GM21423 (cell line): ENCODE measurements around the gene SLC51B.
"Not testable (repeated sequence)": the region's sequence is repeated elsewhere in the genome, so short reads cannot be mapped to it uniquely, and the experiment has no call there.

Source experiments
- ATAC-seq: cut with Tn5 transposase; IDR thresholded peaks from one replicate; pipeline ENCODE4 v1.9.1; 2021; ENCODE audit warnings: mild to moderate bottlenecking, moderate library complexity; ENCODE audit not compliant: unreplicated experiment

SLC51B gene

DNA sequence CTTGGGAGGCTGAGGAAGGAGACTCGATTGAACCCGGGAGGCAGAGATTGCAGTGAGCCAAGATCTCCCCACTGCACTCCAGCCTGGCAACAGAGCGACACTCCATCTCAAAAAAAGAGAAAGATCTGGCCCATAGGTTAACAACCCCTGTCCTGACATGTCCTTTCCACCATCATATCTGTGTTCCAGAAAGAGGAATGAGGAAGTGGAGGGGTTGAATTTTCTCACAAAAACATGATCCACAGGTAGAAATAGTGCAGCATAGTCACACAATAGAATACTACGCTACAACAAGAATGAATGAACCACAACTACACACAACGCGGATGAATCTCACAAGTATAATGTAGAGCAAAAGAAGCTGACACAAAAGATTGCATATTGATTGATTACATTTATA, 4.7 kb upstream of the SLC51B start:
- ATAC-seq, result no peak

DNA sequence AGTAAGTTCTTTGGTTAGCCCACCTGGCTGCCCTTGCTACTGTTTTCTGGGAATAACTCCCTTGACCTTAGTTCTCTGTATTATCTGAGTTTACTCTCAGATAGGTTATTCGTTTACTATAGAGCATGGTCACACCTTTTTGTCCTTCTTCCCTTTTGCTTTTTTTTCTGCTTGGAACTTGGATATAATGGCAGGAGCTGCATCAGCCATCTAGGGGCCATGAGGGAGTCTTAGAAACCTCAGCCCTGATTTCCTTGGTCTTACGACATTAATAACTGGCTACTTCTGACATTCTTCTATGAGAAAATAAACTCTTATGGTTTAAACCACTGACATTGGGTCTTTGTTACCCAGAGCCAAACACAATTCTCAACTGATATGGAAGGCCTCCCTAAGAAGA, 3.4 kb upstream of the SLC51B start:
- ATAC-seq, result no peak

DNA sequence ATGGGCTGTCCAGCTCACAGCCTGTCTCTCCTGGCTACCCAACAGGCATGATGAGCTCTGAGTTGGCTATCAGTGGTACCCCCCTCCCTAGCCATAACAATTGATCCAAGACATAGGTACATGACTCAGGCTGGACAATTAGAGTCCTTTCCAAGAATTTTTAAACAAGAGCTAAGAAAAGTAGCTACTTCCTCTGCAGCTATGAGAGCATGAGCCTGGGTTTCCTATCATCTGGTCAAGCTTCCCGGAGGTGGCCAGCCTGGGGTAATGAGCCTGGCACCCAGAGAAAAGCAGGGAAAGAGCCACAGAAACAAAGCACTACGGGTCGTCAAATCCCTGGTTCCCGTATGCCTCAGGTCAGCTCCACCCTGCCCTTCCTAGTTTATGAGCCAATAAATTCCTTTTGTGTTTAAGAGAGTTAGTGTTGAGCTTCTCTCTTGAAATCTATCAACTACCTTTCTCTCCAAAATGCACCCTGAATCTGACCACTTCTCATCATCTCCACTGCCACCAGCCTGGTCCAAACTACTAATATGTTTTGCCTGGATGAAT, 2.3 kb upstream of the SLC51B start:
- no peak for ATAC-seq

DNA sequence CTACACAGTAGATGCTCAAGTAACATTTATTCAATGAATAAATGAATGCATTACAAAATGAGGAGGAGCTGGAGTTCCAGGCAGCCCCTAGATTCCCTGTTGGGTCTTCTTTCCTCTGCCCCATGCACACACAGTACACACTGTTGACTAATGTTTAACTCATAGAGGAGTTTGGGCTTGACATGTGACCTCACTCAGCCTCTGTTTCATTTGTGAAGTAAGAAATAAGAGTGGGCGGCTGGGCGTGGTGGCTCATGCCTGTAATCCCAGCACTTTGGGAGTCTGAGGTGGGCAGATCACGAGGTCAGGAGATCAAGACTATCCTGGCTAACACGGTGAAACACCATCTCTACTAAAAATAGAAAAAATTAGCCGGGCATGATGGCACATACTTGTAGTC, 969 bp upstream of the SLC51B start:
- ATAC-seq, result not testable (repeated sequence)

DNA sequence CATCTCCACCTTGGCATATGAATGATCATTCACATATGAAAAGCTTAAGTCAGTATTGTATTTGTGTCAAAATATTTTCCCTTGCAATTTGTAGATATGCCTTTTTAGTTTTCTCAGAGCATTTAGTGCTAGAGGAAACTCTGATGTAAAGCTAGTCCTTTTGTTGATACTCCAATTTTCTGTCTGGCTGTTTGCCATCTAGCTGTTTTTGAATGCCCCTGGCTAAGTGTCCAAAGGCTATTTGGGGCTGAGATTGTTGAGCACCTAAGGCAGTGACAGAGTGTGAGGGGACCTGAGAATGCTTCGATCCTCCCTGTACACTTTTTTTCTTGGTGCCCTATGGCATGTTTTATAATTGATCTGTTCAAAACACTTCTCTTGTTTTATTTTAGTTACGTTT, 3.1 kb downstream of the SLC51B start:
- no peak for ATAC-seq

DNA sequence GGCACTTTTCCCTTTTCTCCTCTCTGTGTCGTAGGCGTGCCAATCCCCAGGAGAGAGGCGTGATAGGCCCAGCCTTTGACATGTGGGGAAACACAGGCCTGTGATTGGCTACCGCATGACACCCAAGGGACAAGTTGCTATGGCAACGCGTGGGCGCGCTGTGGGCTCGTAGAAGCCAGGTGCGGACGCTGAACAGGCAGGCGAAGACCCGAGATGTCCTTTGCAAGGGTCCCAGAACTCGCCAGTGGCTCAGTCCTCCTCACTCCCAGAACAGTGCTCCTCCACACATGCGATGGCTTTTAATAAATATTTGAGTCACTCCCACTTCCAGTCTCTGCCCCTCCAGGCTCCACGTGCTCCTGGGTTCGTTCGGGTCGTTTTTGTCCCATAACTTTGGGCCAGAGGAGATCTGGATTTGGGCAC, 4.2 kb downstream of the SLC51B start:
- peak; percentile 81 for ATAC-seq

DNA sequence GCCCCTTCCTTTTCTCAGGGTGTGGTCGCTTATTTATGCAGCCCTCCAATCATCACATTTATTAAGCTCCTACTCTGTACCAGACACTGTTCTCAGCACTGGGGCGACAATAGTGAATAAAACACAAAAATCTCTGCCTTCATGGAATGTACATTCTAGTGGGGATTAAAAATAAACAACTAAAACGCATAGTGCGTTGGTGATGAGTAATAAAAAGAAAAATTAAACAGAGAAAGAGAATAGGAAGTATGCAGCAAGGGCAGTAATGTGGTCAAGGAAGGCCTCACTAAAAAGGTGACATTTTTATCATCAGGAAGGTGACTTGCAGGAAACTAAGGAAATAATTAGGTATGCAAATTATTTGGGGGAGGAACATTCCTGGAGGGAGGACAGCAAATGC, 5.1 kb downstream of the SLC51B start:
- ATAC-seq, result no peak

DNA sequence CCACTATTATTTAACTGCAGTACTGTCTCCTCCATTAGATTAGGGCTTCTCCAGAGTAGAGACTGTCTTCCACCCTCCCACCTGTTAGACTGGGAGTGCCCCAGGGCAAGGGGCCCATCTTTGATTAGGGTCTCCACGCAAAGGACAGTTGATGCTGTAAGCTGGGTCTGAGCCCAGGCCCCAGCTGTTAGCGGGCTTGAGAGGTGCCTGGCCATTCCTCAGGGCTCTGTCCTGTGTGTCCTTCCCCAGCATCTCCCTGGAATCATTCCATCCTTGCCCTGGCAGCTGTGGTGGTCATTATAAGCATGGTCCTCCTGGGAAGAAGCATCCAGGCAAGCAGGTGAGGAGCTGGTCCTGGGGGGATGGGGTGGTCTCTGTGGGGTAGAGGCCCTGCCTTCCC, 6.1 kb downstream of the SLC51B start:
- ATAC-seq, result no peak

DNA sequence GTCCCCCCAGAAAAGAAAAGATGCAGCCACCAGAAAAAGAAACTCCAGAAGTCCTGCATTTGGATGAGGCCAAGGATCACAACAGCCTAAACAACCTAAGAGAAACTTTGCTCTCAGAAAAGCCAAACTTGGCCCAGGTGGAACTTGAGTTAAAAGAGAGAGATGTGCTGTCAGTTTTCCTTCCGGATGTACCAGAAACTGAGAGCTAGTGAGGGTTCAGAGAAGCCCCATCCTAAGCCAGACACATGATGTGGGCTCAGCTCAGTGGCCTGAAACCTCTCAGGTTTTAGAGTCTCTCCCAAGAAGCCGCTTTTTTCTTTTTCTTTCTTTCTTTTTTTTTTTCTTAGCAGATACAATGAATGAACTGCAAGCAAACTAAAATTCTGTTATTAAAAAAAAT, 7.8 kb downstream of the SLC51B start:
- ATAC-seq, result no peak

DNA sequence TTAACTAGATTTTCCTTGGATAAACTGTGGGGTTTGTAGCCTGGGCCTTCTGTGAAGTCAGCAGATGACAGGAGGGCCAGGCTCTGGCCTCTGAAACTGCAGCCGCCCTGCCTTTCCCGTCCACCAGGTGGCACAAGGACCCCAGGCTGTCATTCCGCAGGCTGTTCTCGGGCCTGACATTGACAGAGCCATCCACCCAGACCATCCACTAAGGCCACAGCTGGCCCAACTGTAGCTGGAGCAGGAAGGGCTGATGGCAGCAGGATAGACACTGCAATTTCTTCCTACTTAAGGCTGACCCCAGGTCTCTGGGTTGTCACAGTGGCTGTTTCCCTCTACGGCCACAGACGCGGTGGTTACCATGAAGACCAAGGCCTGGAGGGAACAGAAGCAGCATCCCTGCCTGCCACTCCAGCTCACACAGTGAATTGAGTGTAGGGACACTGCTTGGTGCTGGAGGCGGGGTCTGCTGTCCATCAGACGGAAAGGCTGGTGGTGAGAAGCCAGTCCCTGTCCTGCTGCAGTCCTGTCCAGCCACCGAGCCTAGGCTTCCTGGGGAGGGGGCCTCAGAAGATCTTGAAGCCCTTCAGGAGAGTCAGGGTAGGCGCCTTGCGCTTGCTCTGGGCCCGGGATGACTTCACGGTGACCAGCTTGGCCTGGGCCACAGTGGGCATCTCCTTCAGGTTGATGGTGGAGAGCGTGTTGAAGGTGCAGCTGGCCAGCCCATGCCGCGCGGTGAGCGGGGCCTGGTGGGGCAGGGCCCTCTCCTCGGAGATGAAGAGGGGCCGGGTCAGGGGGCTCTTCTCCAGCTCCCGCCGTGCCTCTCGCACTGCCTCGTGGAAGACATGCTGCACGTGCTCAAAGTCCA, 9.4 kb downstream of the SLC51B start:
- no peak for ATAC-seq

DNA sequence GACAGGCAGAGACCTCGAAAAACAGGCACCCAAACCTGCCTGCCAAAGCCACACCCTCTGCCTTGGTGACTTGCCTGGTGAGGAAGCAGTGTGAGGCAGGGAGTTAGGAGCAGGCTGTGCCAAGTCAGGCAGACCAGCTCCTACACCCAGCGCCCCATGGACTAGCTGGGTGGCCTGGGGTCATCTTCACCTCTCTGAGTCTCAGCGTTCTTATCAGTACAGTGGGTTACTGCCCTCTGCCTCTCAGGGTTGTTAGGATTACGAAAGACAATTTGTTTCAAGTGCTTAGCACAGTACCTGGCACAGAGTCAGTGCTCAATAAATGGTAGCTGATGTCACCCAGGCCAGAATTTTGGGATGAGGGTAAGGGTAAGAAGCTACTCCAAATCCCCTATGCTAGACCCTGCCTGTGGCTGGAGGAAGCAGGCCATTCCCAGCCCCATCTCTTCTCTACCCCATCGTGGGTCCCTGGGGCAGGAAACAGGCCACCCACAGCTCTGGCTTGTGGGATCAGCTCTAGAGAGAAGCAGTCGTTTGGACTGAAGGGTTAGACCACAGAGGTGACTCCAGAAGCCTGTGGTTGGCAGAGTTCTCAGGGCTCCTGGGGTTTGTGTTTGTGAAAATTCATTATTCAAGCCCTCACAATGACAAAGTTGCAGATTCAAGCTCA, 10.1 kb downstream of the SLC51B start:
- ATAC-seq, result no peak

DNA sequence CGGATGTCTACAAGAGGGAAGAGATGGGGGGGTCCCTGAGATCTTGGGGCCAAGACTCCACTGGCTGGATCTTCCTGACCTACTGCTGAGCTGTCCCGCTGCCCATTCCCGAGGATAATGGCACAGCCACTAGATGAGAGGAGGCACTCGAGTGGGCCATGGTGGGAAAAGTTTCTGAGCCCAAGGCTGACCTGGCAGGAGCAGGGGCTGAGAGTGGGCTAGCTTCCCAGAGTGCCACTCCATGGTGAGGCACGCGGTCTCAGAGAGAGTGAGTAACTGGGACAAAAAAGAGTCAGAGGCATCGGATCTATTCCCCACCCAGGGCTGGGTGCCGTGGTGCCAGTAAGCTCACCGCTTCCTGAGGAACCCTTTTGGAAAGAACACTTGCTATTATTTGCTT, 10.9 kb downstream of the SLC51B start:
- ATAC-seq, result no peak

DNA sequence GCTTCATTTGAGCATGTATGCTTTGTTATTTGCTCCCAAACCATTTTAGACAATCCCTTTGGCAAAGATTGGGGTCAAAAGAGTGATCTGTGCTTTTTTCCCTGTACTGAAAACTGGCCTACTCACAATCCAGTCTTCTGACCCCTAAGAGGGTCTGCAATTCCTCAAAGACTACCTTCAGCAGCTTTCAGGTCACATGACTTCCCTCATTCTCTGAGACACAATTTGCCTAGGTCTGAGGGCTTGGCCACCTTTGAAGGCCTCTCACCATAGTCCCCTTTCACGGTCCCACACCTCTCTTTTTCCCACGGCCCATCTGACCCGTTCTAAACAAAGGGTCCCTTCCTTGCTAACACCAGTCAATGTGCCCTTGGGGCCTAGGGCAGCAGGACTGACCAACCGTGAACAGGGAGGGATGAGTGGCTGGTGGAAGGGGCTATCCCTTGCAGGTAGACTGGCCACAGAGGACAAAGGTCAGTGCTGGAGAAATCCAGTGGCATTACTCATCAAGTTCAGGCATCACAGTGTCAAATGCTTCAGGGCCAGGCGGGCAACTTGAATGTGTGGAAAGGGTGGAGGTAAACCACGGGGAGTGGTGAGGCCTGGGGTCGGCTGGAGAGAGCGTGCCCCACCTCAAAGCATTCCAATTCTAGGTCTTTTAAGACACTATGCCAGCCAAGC, 11.8 kb downstream of the SLC51B start:
- ATAC-seq, result no peak

DNA sequence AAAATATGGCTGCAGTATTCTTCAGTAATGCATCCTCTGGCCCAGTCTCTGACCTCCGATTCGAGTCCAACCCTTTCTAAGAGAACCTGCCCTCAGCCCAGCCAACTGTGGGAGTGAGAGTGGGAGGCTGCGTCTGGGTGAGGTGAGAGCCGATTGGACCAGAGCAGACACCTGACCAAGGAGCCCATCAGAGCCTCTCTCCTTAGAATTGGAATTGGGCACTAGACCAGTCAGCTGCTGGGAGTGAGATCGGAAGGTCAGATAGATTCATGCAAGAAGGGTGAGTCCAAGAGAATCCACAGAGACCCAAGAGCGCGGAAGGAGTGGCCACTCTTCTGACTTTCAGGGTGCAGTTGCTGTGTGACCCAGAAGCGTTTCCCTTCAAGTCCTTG, 12.4 kb downstream of the SLC51B start:
- no peak for ATAC-seq

DNA sequence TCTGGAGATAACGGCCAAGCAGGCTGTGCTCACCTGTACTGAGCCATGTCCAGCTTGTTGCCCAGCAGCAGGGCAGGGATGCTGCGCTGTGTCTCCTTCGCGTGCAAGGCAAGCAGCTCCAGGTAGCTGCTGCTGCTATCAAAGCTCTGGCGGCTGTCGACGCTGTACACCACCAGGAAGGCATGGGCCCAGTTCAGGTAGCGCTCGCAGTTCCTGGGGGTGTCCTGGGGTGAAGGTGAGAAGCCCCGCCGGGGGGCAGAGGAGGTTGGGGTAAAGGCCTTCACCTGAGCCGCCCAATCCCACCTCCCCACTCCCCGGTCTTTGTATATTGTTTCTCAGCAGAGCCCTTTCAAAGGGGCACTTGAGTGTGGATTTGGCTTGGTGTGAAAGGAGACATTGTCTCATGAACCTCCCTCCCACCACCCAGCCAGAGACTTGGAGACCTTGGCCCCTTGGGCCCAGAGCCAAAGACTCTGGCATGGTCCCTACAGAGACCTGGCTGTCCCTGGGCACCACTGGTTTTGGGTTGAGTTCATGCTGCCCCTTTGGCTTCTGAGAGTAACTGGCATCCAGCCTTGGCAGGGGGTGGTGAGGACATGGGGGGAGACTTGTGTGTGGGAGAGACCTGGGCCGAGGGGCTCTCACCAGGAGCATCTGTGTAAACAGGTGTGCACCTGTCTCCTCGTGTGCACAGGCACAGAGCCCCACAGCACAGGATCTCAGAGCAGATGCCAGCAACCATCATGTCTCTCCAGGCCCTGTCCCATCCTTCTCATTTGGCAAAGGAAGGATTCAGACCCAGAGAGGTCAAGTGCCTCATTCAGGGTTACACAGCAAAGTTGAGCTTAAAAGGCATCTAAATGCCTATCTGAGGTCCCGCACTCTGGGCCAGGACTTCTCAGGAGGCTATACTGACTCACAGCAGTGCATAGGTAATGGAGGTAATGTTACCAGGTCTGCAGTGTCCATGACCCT, 13.5 kb downstream of the SLC51B start:
- ATAC-seq, result no peak

DNA sequence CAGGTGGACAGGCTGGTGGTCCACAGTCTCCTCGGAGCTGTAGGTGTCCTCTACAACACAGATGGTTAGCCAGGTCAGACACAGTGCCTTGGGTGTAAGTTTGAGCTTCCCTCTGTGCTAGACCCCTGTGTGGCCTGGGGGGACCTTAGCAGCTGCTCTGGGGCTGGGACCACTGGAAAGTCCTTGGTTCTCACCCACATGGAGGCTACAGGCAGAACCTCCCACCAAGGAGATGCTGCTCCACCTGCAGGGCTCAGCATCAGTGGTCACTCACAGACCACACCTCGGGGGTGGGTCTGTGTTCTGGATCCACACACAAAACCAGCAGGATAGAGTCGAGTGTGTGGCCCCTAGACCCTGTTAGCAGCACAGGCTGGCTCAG, 14.2 kb downstream of the SLC51B start:
- no peak for ATAC-seq

DNA sequence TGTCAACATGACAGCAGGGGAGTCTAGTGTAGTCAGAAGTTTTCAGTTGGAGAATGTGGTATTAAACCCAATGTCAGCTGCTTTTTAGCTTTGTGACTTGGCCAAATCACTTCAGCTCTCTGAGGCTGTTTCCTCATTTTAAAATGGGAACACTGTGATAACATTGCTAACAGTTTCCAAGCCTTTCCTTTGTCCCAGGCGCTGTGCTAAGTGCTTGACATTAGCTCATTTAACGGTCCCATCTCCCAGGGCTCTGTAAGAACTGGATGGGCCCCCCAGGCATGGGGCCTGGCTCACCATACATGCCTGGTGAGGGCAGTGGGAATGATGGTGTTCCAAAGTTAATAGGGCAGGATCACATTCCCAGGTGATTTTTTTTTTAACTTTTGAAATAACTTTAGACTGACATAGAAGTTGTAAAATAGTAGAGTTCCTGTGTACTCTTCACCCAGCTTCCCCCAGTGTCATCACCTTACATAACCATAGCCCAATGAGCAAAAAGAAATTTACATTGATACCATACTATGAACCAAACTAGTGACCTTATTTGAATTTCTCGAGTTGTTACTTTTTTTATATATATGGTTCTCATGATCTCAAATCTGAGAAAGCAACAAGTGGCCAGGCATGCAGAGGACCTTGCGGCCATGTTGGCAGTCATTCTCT, 14.9 kb downstream of the SLC51B start:
- ATAC-seq, result no peak

DNA sequence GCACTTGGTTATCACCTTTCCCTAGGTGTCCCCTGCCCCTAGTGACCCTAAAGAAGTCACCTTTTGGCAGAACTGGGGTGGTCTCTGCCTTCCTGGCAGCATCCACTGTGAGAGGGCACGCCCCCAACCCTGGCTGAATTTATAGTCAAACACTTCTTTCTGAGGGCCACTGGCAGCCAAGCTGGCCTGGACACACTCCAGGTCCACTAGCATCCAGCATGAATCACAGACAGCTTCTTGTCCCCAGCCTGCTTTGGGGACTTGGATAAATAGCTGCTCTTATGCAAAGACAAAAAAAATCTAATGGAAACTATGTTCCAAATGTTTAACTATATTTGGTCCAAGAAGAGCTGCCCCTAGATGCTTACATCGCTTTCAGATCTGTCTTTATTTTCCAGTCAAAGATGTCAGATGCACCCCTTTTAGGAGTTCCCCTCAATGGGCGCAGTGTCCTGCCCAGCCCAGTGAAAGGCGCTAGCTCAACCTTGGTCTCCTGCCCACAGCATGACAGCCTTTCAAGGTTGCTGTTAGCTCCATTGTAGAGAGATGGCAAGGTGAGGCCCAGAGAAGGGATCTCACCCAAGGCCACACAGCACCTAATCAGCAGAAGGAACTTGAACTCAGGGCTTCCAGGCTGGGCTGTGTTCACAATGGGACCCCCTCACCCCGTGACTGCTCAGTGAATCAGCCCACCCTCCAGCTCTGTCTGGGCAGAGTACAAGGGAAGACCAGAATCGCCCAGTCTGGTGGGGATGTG, 15.6 kb downstream of the SLC51B start:
- ATAC-seq, result no peak

DNA sequence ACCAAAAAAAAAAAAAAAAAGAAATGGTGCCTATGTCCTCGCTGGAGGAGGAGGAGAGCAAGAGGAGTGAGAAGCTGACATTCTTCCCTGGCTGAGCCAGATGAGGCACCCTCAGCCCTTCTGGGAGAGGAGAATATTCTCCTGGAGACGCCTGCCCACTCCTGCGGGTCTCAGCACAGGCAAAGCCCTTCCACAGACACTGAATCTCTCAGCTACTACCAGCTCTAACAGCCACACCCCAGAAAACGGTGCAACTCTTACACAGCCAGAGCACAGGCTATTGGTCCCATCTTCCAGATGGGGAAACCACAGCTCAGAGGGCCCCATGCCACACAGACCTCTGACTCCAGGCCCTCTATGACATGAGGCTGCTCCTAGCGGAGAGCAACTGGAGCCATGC, 16.9 kb downstream of the SLC51B start:
- ATAC-seq, result no peak
